ENCODE measurements around the gene ZNF106. TPM values are rescaled to one million over a fixed set of nuclear protein-coding genes. Genes with fewer than 3 reads are reported as not detected.

Gene ZNF106
- total and polyA plus RNA-seq, 2 of the 4 experiments (the other 2 are of a cell fraction): 19.2 to 87.5 TPM

DNA sequence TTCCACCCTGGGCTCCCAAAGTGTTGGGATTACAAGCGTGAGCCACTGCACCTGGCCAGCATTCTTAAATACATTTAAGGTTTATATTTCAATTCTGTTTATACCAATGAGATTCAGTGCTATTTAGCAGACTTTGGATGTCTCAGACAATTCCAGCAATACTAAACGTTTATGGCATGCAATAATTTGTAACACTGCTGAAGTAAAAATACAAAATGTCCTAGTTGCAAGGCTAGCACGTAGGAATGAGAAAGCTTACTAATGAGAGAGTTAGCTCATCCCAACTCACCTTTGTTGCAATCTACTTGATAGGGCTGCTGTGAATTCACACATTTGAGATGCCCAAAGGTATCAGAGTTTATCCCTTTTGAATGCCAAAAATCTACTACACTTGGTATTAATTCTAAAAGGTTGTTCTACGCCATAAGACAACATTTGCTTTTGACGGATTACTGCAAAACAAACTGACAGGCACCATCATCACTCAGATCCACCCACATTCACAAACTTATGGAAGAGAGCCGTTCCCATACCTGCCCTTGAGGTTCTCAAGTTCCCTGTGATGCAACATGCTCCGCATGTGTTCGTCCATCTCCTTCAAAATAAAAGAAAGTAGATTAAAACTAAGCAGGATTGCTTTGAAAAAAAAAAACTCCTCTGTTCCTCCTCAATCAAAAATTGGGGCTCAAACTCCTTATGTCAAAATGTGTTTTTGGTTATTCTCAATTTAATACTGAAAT is 25.3 kb downstream of the ZNF106 start:
- H3K4ac ChIP-seq (ENCODE audit: low read depth, low read length): no peak overlapping the region
- in situ Hi-C loops (cut with MboI; ENCODE audit: low sequenced_read_pairs) (no loop called here), intact Hi-C loops (cut with micrococcal nuclease) (no loop called here), dilution Hi-C loops (cut with HindIII; ENCODE audit: low sequenced_read_pairs, unreplicated experiment) (no loop called here)
- DNase-seq: no peak
- H3K27me3 ChIP-seq (ENCODE audit: control insufficient read depth, insufficient read depth, low read length): no peaks in the 10 kb centered on the region
- H3K56ac ChIP-seq (ENCODE audit: extremely low read depth, insufficient read depth, low read length): no peak overlapping the region
- no peak overlapping the region for H2BK20ac ChIP-seq (ENCODE audit: low read depth, low read length)
- no peak overlapping the region for H4K91ac ChIP-seq (ENCODE audit: insufficient read depth, low read depth, low read length)
- H3K9me3 ChIP-seq (ENCODE audit: control insufficient read depth, insufficient read depth, low read length): no peaks in the 10 kb centered on the region
- H2BK15ac ChIP-seq (ENCODE audit: low read depth, low read length): no peak overlapping the region
- H3K4me1 ChIP-seq (ENCODE audit: control insufficient read depth, insufficient read depth, low read length): no peaks in the 10 kb centered on the region
- no peak overlapping the region for H3K23ac ChIP-seq (ENCODE audit: low read depth, low read length)
- H2AK5ac ChIP-seq (ENCODE audit: low read depth, low read length): no peak overlapping the region
- H2BK5ac ChIP-seq (ENCODE audit: low read depth, low read length, poor library complexity, severe bottlenecking): no peak overlapping the region
- no peak overlapping the region for H4K8ac ChIP-seq (ENCODE audit: low read depth in 2 of 2, low read length in 2 of 2)
- no peak overlapping the region for H3K9ac ChIP-seq (ENCODE audit: low read depth, low read length)
- no peak overlapping the region for H3K4me2 ChIP-seq (ENCODE audit: low read depth, low read length)
- POLR2A ChIA-PET (ENCODE audit: unreplicated experiment): no interaction called here
- ATAC-seq (ENCODE audit: low read depth): no peak
- no peaks in the 10 kb centered on the region for H3K9me1 ChIP-seq (ENCODE audit: insufficient read depth, low read length)
- H4K20me1 ChIP-seq (ENCODE audit: insufficient read depth, low read length): no peaks in the 10 kb centered on the region
- H3K4me3 ChIP-seq (ENCODE audit: insufficient read depth, low read depth, low read length): no peak overlapping the region
- no peak overlapping the region for H4K5ac ChIP-seq (ENCODE audit: low read depth, low read length)
- no peak overlapping the region for H2BK120ac ChIP-seq (ENCODE audit: low read depth, low read length)
- H3K36me3 ChIP-seq (ENCODE audit: control insufficient read depth, insufficient read depth, low read length): peaks cover 14% of the 10 kb centered on the region
- H2AFZ ChIP-seq (replicated peaks; ENCODE audit: low read length, poor library complexity): no peak overlapping the region
- no peak overlapping the region for H3K27ac ChIP-seq (ENCODE audit: insufficient read depth, low read length)
- WGBS, 2 experiments (ENCODE audit: extremely low coverage in 2 of 2, insufficient read length in 1 of 2): 100% methylated on average over 2 of the region's 8 CpGs; no CpG with 5 or more reads in 1 of the 2 experiments
- H2AK9ac ChIP-seq (replicated peaks; ENCODE audit: low read depth, low read length, poor library complexity): no peak overlapping the region
- CTCF ChIA-PET: no interaction called here
- no TSS peak for BruUV-seq (replicated peaks)
- H3K18ac ChIP-seq (ENCODE audit: low read depth, low read length): no peak overlapping the region
- no peak overlapping the region for H3K14ac ChIP-seq (replicated peaks; ENCODE audit: low read depth, low read length)
- H3K79me1 ChIP-seq (ENCODE audit: low read depth in 1 of 2, low read length in 2 of 2): peaks cover 18 to 44% of the 10 kb centered on the region in 2 experiments
- no peak for TF ChIP-seq RCOR1 (IDR thresholded peaks at IDR 0.05; ENCODE audit: insufficient replicate concordance, low read length)
- TF ChIP-seq, protein P1, sequence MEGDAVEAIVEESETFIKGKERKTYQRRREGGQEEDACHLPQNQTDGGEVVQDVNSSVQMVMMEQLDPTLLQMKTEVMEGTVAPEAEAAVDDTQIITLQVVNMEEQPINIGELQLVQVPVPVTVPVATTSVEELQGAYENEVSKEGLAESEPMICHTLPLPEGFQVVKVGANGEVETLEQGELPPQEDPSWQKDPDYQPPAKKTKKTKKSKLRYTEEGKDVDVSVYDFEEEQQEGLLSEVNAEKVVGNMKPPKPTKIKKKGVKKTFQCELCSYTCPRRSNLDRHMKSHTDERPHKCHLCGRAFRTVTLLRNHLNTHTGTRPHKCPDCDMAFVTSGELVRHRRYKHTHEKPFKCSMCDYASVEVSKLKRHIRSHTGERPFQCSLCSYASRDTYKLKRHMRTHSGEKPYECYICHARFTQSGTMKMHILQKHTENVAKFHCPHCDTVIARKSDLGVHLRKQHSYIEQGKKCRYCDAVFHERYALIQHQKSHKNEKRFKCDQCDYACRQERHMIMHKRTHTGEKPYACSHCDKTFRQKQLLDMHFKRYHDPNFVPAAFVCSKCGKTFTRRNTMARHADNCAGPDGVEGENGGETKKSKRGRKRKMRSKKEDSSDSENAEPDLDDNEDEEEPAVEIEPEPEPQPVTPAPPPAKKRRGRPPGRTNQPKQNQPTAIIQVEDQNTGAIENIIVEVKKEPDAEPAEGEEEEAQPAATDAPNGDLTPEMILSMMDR (conservative IDR thresholded peaks at IDR 0.05; ENCODE audit: low read depth, low read length): no peak
- TF ChIP-seq POLR2A (IDR thresholded peaks at IDR 0.05; ENCODE audit: low read depth, low read length): no peak
- TF ChIP-seq SMC3 (IDR thresholded peaks at IDR 0.05; ENCODE audit: low read depth, low read length): no peak
- no peak for TF ChIP-seq NFE2L2 (IDR thresholded peaks at IDR 0.05; ENCODE audit: low read depth, low read length)
- no peak for TF ChIP-seq RAD21 (IDR thresholded peaks at IDR 0.05; ENCODE audit: low read length)
- TF ChIP-seq MAZ (IDR thresholded peaks at IDR 0.05; ENCODE audit: borderline replicate concordance, low read depth, low read length): no peak
- TF ChIP-seq FOS (IDR thresholded peaks at IDR 0.05; ENCODE audit: low read depth, low read length): no peak
- TF ChIP-seq MXI1 (IDR thresholded peaks at IDR 0.05; ENCODE audit: borderline replicate concordance, low read depth, low read length): no peak
- TF ChIP-seq CHD1 (IDR thresholded peaks at IDR 0.05; ENCODE audit: low read depth, low read length): no peak
- no peak for TF ChIP-seq CEBPB (IDR thresholded peaks at IDR 0.05; ENCODE audit: low read depth, low read length)
- no peak for TF ChIP-seq MAFK (IDR thresholded peaks at IDR 0.05; ENCODE audit: low read depth, low read length)
